Measurements from ENCODE around the gene HAX1. TPM values are rescaled to one million over a fixed set of nuclear protein-coding genes. Genes with fewer than 3 reads are reported as not detected.

The HAX1 gene
- total RNA-seq, 1 donor from 2014 or later: 270 TPM

GRCh38 chr1:154236855-154237254 is 35.6 kb upstream of the HAX1 start:
- intact Hi-C loops (cut with DNase I): no loop called here
- H3K27me3 ChIP-seq: no peaks in the 10 kb centered on the region
- no peak for DNase-seq (ENCODE audit: low spot score in 2 of 2)
- no peak overlapping the region for H3K27ac ChIP-seq
- H3K4me3 ChIP-seq: no peak overlapping the region
- peaks cover 77 to 88% of the 10 kb centered on the region in 2 donors for H3K36me3 ChIP-seq
- H3K9me3 ChIP-seq: no peaks in the 10 kb centered on the region
- TF ChIP-seq CTCF (IDR thresholded peaks at IDR 0.05): no peak
- H3K4me1 ChIP-seq: no peaks in the 10 kb centered on the region

DNA sequence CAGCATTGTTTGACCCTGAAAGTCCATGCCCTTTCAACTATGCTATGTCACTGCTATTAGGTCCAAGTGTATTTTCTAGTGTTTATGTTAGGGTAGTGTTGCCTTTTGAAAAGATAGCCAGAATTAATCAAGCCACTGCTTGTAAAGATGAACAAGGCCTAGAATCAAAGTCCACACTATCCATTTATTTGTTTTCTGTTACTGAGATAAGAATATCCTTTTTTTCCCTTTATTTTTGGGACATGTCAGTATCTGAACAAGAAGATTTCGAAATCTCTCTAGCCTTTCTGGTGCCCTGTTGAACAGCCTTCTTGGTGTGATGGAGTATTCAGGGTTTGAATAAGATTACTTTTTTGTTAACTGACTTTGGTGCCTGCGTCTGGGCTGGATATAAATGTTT is 35.0 kb upstream of the HAX1 start:
- no peaks in the 10 kb centered on the region for H3K27me3 ChIP-seq
- DNase-seq (ENCODE audit: low spot score in 2 of 2): no peak
- TF ChIP-seq CTCF (IDR thresholded peaks at IDR 0.05): no peak
- no peak overlapping the region for H3K27ac ChIP-seq
- no peak overlapping the region for H3K4me3 ChIP-seq
- H3K36me3 ChIP-seq: peaks cover 77 to 88% of the 10 kb centered on the region in 2 donors
- no peaks in the 10 kb centered on the region for H3K4me1 ChIP-seq
- intact Hi-C loops (cut with DNase I): no loop called here
- H3K9me3 ChIP-seq: no peaks in the 10 kb centered on the region

DNA sequence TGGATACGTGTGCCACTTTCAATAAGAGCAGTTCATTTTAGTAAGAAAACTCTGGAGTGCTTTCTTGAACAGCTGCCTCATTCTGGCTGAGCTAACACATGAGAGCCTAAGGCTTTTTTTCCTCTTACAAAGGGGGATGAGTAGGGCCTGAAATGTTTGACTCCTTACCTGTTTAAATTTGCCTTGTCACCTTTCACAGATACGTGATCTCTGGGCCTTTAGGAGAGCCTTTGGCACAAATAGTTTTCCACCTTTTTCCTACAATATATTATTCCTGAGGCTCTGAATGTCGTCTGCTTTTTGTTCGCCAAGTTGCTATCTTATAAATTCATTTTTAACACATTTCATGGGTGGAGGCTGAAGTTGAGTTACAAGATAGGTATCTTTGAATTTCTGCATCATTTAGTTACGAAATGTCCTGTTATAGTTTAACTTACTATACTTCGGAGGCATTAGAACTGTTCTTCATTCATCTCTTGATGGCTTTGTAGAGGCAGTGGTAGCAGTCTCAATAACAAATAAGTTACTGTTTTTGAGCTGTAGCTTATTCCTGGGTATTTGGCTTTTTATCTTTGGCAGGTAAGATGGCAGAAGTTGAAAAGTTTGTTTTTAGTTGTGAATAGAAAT is 34.4 kb upstream of the HAX1 start:
- DNase-seq (ENCODE audit: low spot score in 2 of 2): no peak
- Histone ChIP-seq H3K36me3 (peaks cover 78 to 88% of the 10 kb centered on the region in 2 donors), H3K9me3 (no peaks in the 10 kb centered on the region), H3K27ac (no peak overlapping the region), H3K27me3 (no peaks in the 10 kb centered on the region), H3K4me3 (no peak overlapping the region), H3K4me1 (no peaks in the 10 kb centered on the region)
- no peak for TF ChIP-seq CTCF (IDR thresholded peaks at IDR 0.05)
- intact Hi-C loops (cut with DNase I): no loop called here

GRCh38 chr1:154239491-154239890 is 32.9 kb upstream of the HAX1 start:
- Histone ChIP-seq H3K27me3 (no peaks in the 10 kb centered on the region), H3K4me3 (no peak overlapping the region), H3K36me3 (peaks cover 78 to 89% of the 10 kb centered on the region in 2 donors), H3K9me3 (no peaks in the 10 kb centered on the region), H3K4me1 (no peaks in the 10 kb centered on the region), H3K27ac (no peak overlapping the region)
- TF ChIP-seq CTCF (IDR thresholded peaks at IDR 0.05): no peak
- intact Hi-C loops (cut with DNase I): no loop called here
- DNase-seq (ENCODE audit: low spot score in 2 of 2): no peak

GRCh38 chr1:154240294-154240833 is 32.1 kb upstream of the HAX1 start:
- H3K4me3 ChIP-seq: no peak overlapping the region
- H3K4me1 ChIP-seq: no peaks in the 10 kb centered on the region
- peaks cover 78 to 89% of the 10 kb centered on the region in 2 donors for H3K36me3 ChIP-seq
- TF ChIP-seq CTCF (IDR thresholded peaks at IDR 0.05): no peak
- intact Hi-C loops (cut with DNase I): no loop called here
- H3K9me3 ChIP-seq: no peaks in the 10 kb centered on the region
- H3K27me3 ChIP-seq: no peaks in the 10 kb centered on the region
- DNase-seq (ENCODE audit: low spot score in 2 of 2): no peak
- no peak overlapping the region for H3K27ac ChIP-seq

Data from ascending aorta (tissue), 2 donors.